Vagina (tissue), 2 donors: ENCODE data around the gene ADK. TPM values are rescaled to one million over a fixed set of nuclear protein-coding genes. Genes with fewer than 3 reads are reported as not detected.

Source experiments
- DNase-seq, 2 donors: peaks; one replicate each; pipeline ENCODE4 v3.0.0-alpha.2; 2017; ENCODE audit errors: extremely low spot score in 2 of 2
- H3K27ac ChIP-seq: fragments of 200-600 bp; sonication (generic); one replicate; pipeline ENCODE4 v1.5.1; 2019
- H3K27me3 ChIP-seq: fragments of 200-600 bp; sonication (generic); one replicate; pipeline ENCODE4 v1.5.1; 2019
- H3K36me3 ChIP-seq, 2 donors: fragments of 200-600 bp; sonication (generic); one replicate each; pipeline ENCODE4 v1.5.1; 2017 to 2019
- H3K4me1 ChIP-seq: fragments of 200-600 bp; sonication (generic); one replicate; pipeline ENCODE4 v1.5.1; 2019
- H3K4me3 ChIP-seq, 2 donors: fragments of 200-600 bp; sonication (generic); 1 replicate in 1 of 2; 2 replicates in 1 of 2; pipeline ENCODE4 v1.5.1; 2016 to 2019
- H3K9me3 ChIP-seq: fragments of 200-600 bp; sonication (generic); one replicate; pipeline ENCODE4 v1.5.1; 2019
- POLR2A ChIP-seq, 2 donors: fragments of 450-650 bp; IDR thresholded peaks; one replicate each; pipeline ENCODE4 v1.6.1; 2017; ENCODE audit warnings: antibody characterized with exemption in 2 of 2, mild to moderate bottlenecking in 2 of 2, moderate library complexity in 2 of 2
- POLR2AphosphoS5 ChIP-seq, 2 donors: sonication (generic); formaldehyde crosslinking; IDR thresholded peaks; one replicate each; pipeline ENCODE4 v1.9.0; 2017; ENCODE audit warnings: antibody characterized with exemption in 2 of 2, mild to moderate bottlenecking in 2 of 2, low read depth in 1 of 2; ENCODE audit not compliant: insufficient read depth in 1 of 2
- intact Hi-C: fragments of 100-400 bp; cut with DNase I; formaldehyde crosslinking; loops from one replicate; pipeline ENCODE4 v1.15.1; 2023
- total RNA-seq: library from RNA; depleted of rRNA; stranded (reverse); fragments of >200 nt; gene quantifications from one replicate; pipeline ENCODE4 v1.2.3, GENCODE V29; 2016
- TF ChIP-seq, protein P1 (sequence below), 3 experiments: fragments of 450-650 bp in 2 of 3; fragments of 200-600 bp in 1 of 3; sonication (generic) in 1 of 3; IDR thresholded peaks; one replicate each; pipeline ENCODE4 v1.5.1; 2017 to 2019; ENCODE audit warnings: antibody characterized with exemption in 3 of 3, mild to moderate bottlenecking in 2 of 3, moderate library complexity in 2 of 3

The ADK gene
- total RNA-seq, 1 donor from 2014 or later: 46.2 TPM

GRCh38 chr10:74637685-74638084 lies 486.7 kb downstream of the ADK start:
- Histone ChIP-seq H3K4me1 (peaks cover 13% of the 10 kb centered on the region), H3K36me3 (no peaks in the 10 kb centered on the region), H3K27me3 (no peaks in the 10 kb centered on the region), H3K27ac (no peak overlapping the region), H3K9me3 (peaks cover 6% of the 10 kb centered on the region), H3K4me3 (no peak overlapping the region)
- intact Hi-C loops: no loop called here
- TF ChIP-seq POLR2A (IDR thresholded peaks at IDR 0.05) (no peak), POLR2AphosphoS5 (IDR thresholded peaks at IDR 0.05; ENCODE audit: insufficient read depth in 1 of 2, low read depth in 1 of 2) (no peak)
- TF ChIP-seq, protein P1, sequence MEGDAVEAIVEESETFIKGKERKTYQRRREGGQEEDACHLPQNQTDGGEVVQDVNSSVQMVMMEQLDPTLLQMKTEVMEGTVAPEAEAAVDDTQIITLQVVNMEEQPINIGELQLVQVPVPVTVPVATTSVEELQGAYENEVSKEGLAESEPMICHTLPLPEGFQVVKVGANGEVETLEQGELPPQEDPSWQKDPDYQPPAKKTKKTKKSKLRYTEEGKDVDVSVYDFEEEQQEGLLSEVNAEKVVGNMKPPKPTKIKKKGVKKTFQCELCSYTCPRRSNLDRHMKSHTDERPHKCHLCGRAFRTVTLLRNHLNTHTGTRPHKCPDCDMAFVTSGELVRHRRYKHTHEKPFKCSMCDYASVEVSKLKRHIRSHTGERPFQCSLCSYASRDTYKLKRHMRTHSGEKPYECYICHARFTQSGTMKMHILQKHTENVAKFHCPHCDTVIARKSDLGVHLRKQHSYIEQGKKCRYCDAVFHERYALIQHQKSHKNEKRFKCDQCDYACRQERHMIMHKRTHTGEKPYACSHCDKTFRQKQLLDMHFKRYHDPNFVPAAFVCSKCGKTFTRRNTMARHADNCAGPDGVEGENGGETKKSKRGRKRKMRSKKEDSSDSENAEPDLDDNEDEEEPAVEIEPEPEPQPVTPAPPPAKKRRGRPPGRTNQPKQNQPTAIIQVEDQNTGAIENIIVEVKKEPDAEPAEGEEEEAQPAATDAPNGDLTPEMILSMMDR (IDR thresholded peaks at IDR 0.05): no peak
- DNase-seq: no peak

GRCh38 chr10:74640134-74640921 lies 489.3 kb downstream of the ADK start:
- H3K27me3 ChIP-seq: no peaks in the 10 kb centered on the region
- no peak overlapping the region for H3K4me3 ChIP-seq
- intact Hi-C loops: no loop called here
- H3K27ac ChIP-seq: no peak overlapping the region
- H3K36me3 ChIP-seq: no peaks in the 10 kb centered on the region
- H3K4me1 ChIP-seq: peaks cover 13% of the 10 kb centered on the region
- TF ChIP-seq, protein P1 (IDR thresholded peaks at IDR 0.05): no peak
- TF ChIP-seq POLR2A (IDR thresholded peaks at IDR 0.05) (no peak), POLR2AphosphoS5 (IDR thresholded peaks at IDR 0.05; ENCODE audit: insufficient read depth in 1 of 2, low read depth in 1 of 2) (no peak)
- H3K9me3 ChIP-seq: peaks cover 4% of the 10 kb centered on the region
- DNase-seq: no peak

DNA sequence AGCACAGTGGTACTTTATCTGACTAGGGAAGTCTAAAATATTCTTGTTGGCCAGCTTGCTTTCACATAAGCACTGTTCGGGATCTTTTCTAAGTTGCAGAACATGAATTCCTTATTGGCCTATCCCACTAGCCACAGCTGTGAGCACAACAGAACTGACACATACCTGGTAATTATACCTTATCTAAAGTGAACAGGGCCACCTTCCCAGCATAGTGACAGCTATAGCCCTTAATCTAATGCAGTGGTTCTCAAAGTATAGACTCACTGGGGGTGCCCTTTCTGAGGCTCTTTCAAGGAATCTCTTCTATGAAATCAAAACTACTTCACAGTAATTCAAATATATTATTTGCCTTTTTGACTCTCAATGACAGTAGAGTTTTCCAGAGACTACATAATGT lies 490.6 kb downstream of the ADK start:
- intact Hi-C loops: no loop called here
- Histone ChIP-seq H3K27me3 (no peaks in the 10 kb centered on the region), H3K4me1 (peaks cover 13% of the 10 kb centered on the region), H3K27ac (no peak overlapping the region), H3K9me3 (no peaks in the 10 kb centered on the region), H3K4me3 (no peak overlapping the region), H3K36me3 (no peaks in the 10 kb centered on the region)
- no peak for DNase-seq
- no peak for TF ChIP-seq POLR2A (IDR thresholded peaks at IDR 0.05)
- TF ChIP-seq, protein P1 (IDR thresholded peaks at IDR 0.05): no peak
- no peak for TF ChIP-seq POLR2AphosphoS5 (IDR thresholded peaks at IDR 0.05; ENCODE audit: insufficient read depth in 1 of 2, low read depth in 1 of 2)

GRCh38 chr10:74642901-74643595 lies 492.0 kb downstream of the ADK start:
- Histone ChIP-seq H3K27ac (no peak overlapping the region), H3K4me3 (no peak overlapping the region), H3K4me1 (peaks cover 13% of the 10 kb centered on the region), H3K9me3 (no peaks in the 10 kb centered on the region), H3K36me3 (no peaks in the 10 kb centered on the region), H3K27me3 (no peaks in the 10 kb centered on the region)
- TF ChIP-seq POLR2AphosphoS5 (IDR thresholded peaks at IDR 0.05; ENCODE audit: insufficient read depth in 1 of 2, low read depth in 1 of 2) (no peak), POLR2A (IDR thresholded peaks at IDR 0.05) (no peak)
- TF ChIP-seq, protein P1 (IDR thresholded peaks at IDR 0.05): no peak
- intact Hi-C loops: no loop called here
- DNase-seq: no peak

DNA sequence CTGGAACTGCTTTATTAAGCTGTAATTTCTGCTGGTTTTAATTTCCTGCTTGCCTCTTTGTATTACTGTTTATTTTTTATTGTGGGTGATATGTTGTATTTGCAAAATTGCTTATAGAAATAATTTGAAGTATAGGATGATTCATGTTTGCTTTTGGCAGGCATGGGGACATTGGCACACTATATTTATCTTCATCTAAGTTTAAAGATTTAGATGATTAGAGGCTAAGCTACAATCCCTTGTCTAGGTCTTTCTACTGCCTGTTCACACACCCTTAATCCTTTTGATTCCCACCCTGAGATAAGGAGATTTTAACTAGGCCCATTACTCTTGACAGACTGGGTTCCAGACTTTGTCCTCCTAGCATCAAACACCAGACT lies 492.6 kb downstream of the ADK start:
- Histone ChIP-seq H3K27me3 (no peaks in the 10 kb centered on the region), H3K4me3 (no peak overlapping the region), H3K9me3 (no peaks in the 10 kb centered on the region), H3K4me1 (peaks cover 13% of the 10 kb centered on the region), H3K36me3 (no peaks in the 10 kb centered on the region), H3K27ac (no peak overlapping the region)
- TF ChIP-seq POLR2A (IDR thresholded peaks at IDR 0.05) (no peak), POLR2AphosphoS5 (IDR thresholded peaks at IDR 0.05; ENCODE audit: insufficient read depth in 1 of 2, low read depth in 1 of 2) (no peak)
- DNase-seq: no peak
- intact Hi-C loops: no loop called here
